RWPE2 (cell line): ENCODE results near the gene HABP4.

ENCODE experiments used
- ATAC-seq: fragments of 200-7000 bp; cut with Tn5 transposase; 3 replicates; pipeline ENCODE4 v1.9.1; 2021; ENCODE audit warnings: low read depth
- DNase-seq: peaks from one replicate; pipeline ENCODE4 v3.0.0-alpha.2; 2020; ENCODE audit warnings: low spot score
- H3K27ac ChIP-seq: fragments of 450-650 bp; 2 replicates; pipeline ENCODE4 v1.5.1; 2017; ENCODE audit warnings: mild to moderate bottlenecking; ENCODE audit not compliant: poor library complexity, severe bottlenecking
- H3K27me3 ChIP-seq: fragments of 250-450 bp; sonication (Bioruptor Pico); 2 replicates; pipeline ENCODE4 v1.5.1; 2021; ENCODE audit warnings: mild to moderate bottlenecking, moderate library complexity; ENCODE audit not compliant: insufficient read depth, poor library complexity, severe bottlenecking
- H3K36me3 ChIP-seq: fragments of 250-450 bp; sonication (Bioruptor Pico); 2 replicates; pipeline ENCODE4 v1.5.1; 2020; ENCODE audit warnings: low read depth, mild to moderate bottlenecking, moderate library complexity
- H3K4me1 ChIP-seq: fragments of 250-450 bp; sonication (Bioruptor Pico); 2 replicates; pipeline ENCODE4 v1.5.1; 2021; ENCODE audit warnings: mild to moderate bottlenecking, moderate library complexity; ENCODE audit not compliant: insufficient read depth, poor library complexity, severe bottlenecking
- H3K4me3 ChIP-seq: fragments of 250-450 bp; sonication (Bioruptor Pico); 2 replicates; pipeline ENCODE4 v1.5.1; 2021; ENCODE audit warnings: mild to moderate bottlenecking, moderate library complexity; ENCODE audit not compliant: severe bottlenecking
- H3K9me3 ChIP-seq: fragments of 250-450 bp; sonication (Bioruptor Pico); 2 replicates; pipeline ENCODE4 v1.5.1; 2021; ENCODE audit warnings: mild to moderate bottlenecking, moderate library complexity; ENCODE audit not compliant: severe bottlenecking
- CTCF ChIP-seq: fragments of 450-650 bp; IDR thresholded peaks from one replicate; pipeline ENCODE4 v1.5.1; 2017; ENCODE audit warnings: mild to moderate bottlenecking, moderate library complexity; ENCODE audit not compliant: poor library complexity, severe bottlenecking

The HABP4 gene

GRCh38 chr9:96493757-96494156 is 43.8 kb downstream of the HABP4 start:
- Histone ChIP-seq H3K36me3 (peaks cover 8% of the 10 kb centered on the region; the same call in 1 of the 2 replicates), H3K27ac (no peak overlapping the region), H3K4me1 (no peaks in the 10 kb centered on the region), H3K4me3 (no peak overlapping the region), H3K27me3 (no peaks in the 10 kb centered on the region), H3K9me3 (no peaks in the 10 kb centered on the region)
- no peak for DNase-seq
- no peak for ATAC-seq
- TF ChIP-seq CTCF = no peak

- TF ChIP-seq CTCF = no peak
- peaks cover 8% of the 10 kb centered on the region; the same call in 1 of the 2 replicates for H3K36me3 ChIP-seq
- DNase-seq (no peak), ATAC-seq (no peak)
- H3K27me3 ChIP-seq = no peaks in the 10 kb centered on the region
- H3K27ac ChIP-seq = no peak overlapping the region
- no peak overlapping the region for H3K4me3 ChIP-seq
- no peaks in the 10 kb centered on the region for H3K4me1 ChIP-seq
- H3K9me3 ChIP-seq = no peaks in the 10 kb centered on the region
Observed at GRCh38 chr9:96494215-96494800, 44.3 kb downstream of the HABP4 start.

GRCh38 chr9:96495341-96495740 is 45.4 kb downstream of the HABP4 start:
- Histone ChIP-seq H3K27ac (no peak overlapping the region), H3K9me3 (no peaks in the 10 kb centered on the region), H3K27me3 (no peaks in the 10 kb centered on the region), H3K36me3 (peaks cover 3% of the 10 kb centered on the region; the same call in 1 of the 2 replicates), H3K4me1 (no peaks in the 10 kb centered on the region), H3K4me3 (no peak overlapping the region)
- TF ChIP-seq CTCF = no peak
- no peak for ATAC-seq
- no peak for DNase-seq

GRCh38 chr9:96496368-96497116 is 46.6 kb downstream of the HABP4 start:
- H3K27ac ChIP-seq = no peak overlapping the region
- ATAC-seq (no peak), DNase-seq (no peak)
- no peak for TF ChIP-seq CTCF
- H3K4me3 ChIP-seq = no peak overlapping the region
- no peaks in the 10 kb centered on the region for H3K27me3 ChIP-seq
- no peaks in the 10 kb centered on the region for H3K9me3 ChIP-seq
- H3K4me1 ChIP-seq = no peaks in the 10 kb centered on the region
- no peaks in the 10 kb centered on the region for H3K36me3 ChIP-seq

GRCh38 chr9:96497117-96497399 is 47.1 kb downstream of the HABP4 start:
- Histone ChIP-seq H3K27ac (no peak overlapping the region), H3K36me3 (no peaks in the 10 kb centered on the region), H3K4me1 (no peaks in the 10 kb centered on the region), H3K4me3 (no peak overlapping the region), H3K27me3 (no peaks in the 10 kb centered on the region), H3K9me3 (no peaks in the 10 kb centered on the region)
- DNase-seq (no peak), ATAC-seq (no peak)
- no peak for TF ChIP-seq CTCF
